Tibial nerve (tissue), 4 donors: ENCODE data around the gene CHAC2. TPM values are rescaled to one million over a fixed set of nuclear protein-coding genes. Genes with fewer than 3 reads are reported as not detected.
"Not testable (repeated sequence)": the region's sequence is repeated elsewhere in the genome, so short reads cannot be mapped to it uniquely, and the experiment has no call there.

Experiments used
- DNase-seq, 2 donors: peaks; one replicate each; pipeline ENCODE4 v3.0.0-alpha.2; 2019; ENCODE audit warnings: low spot score in 2 of 2
- H3K27ac ChIP-seq, 4 donors: fragments of 200-600 bp; sonication (generic) in 3 of 4; one replicate each; pipeline ENCODE4 v1.5.1; 2017 to 2019; ENCODE audit warnings: mild to moderate bottlenecking in 1 of 4
- H3K27me3 ChIP-seq, 2 donors: fragments of 200-600 bp; sonication (generic) in 1 of 2; one replicate each; pipeline versions ENCODE4 v1.5.1 to v1.6.0; 2017 to 2019
- H3K36me3 ChIP-seq, 3 donors: fragments of 200-600 bp; sonication (generic); one replicate each; pipeline ENCODE4 v1.5.1; 2018 to 2019
- H3K4me1 ChIP-seq, 4 donors: fragments of 200-600 bp; sonication (generic) in 3 of 4; one replicate each; pipeline ENCODE4 v1.5.1; 2017 to 2019
- H3K4me3 ChIP-seq, 4 donors: fragments of 200-600 bp; sonication (generic) in 3 of 4; one replicate each; pipeline ENCODE4 v1.5.1; 2017 to 2019; ENCODE audit warnings: mild to moderate bottlenecking in 1 of 4, moderate library complexity in 1 of 4
- H3K9me3 ChIP-seq, 4 donors: fragments of 200-600 bp; sonication (generic) in 3 of 4; one replicate each; pipeline ENCODE4 v1.5.1; 2017 to 2019
- CTCF ChIP-seq, 5 experiments: fragments of 200-600 bp in 3 of 5; fragments of 450-650 bp in 2 of 5; sonication (generic) in 3 of 5; IDR thresholded peaks; one replicate each; pipeline ENCODE4 v1.5.1; 2016 to 2019; ENCODE audit warnings: antibody characterized with exemption in 5 of 5, mild to moderate bottlenecking in 3 of 5, moderate library complexity in 2 of 5
- EP300 ChIP-seq, 2 donors: sonication (generic); formaldehyde crosslinking; IDR thresholded peaks; one replicate each; pipeline ENCODE4 v1.6.1; 2017; ENCODE audit warnings: antibody characterized with exemption in 2 of 2, mild to moderate bottlenecking in 1 of 2
- POLR2A ChIP-seq, 2 donors: fragments of 450-650 bp; IDR thresholded peaks; one replicate each; pipeline ENCODE4 v1.6.1; 2017; ENCODE audit warnings: antibody characterized with exemption in 2 of 2, mild to moderate bottlenecking in 2 of 2, moderate library complexity in 2 of 2
- WGBS, 2 donors: methylation state at CpG; one replicate each; pipeline ENCODE4 v1.1.5; 2018; 5-methylcytosine and 5-hydroxymethylcytosine counted together
- total RNA-seq, 4 donors: library from RNA; depleted of rRNA; stranded (reverse); fragments of >200 nt; gene quantifications; one replicate each; pipeline ENCODE4 v1.1.0, GENCODE V29; 2016

CHAC2 gene
- total RNA-seq, 4 donors from 2014 or later = 1.1 to 4.8 (median 1.8) TPM

- 79 to 82% methylated on average over 3 of the region's 3 CpGs for WGBS, 2 donors
- no peaks in the 10 kb centered on the region for H3K27me3 ChIP-seq
- peaks cover 0 to 57% (median 6%) of the 10 kb centered on the region in 3 donors for H3K36me3 ChIP-seq
- TF ChIP-seq POLR2A (IDR thresholded peaks at IDR 0.05) (no peak), EP300 (IDR thresholded peaks at IDR 0.05) (no peak), CTCF (IDR thresholded peaks at IDR 0.05) (no peak)
- H3K27ac ChIP-seq = no peak overlapping the region
- H3K9me3 ChIP-seq = no peaks in the 10 kb centered on the region
- H3K4me1 ChIP-seq = no peaks in the 10 kb centered on the region
- H3K4me3 ChIP-seq = no peak overlapping the region
- DNase-seq = no peak
These were observed 51.3 kb downstream of the CHAC2 start for GRCh38 chr2:53818854-53819435.

- Histone ChIP-seq H3K36me3 (peaks cover 0 to 51% (median 6%) of the 10 kb centered on the region in 3 donors), H3K4me3 (no peak overlapping the region), H3K27me3 (no peaks in the 10 kb centered on the region), H3K4me1 (no peaks in the 10 kb centered on the region), H3K9me3 (no peaks in the 10 kb centered on the region), H3K27ac (no peak overlapping the region)
- WGBS, 2 donors = 74 to 78% methylated on average over 4 of the region's 4 CpGs
- TF ChIP-seq CTCF (IDR thresholded peaks at IDR 0.05) (no peak), POLR2A (IDR thresholded peaks at IDR 0.05) (no peak), EP300 (IDR thresholded peaks at IDR 0.05) (no peak)
- DNase-seq = no peak
These were observed 52.0 kb downstream of the CHAC2 start for GRCh38 chr2:53819634-53820033.

GRCh38 chr2:53820048-53820447 is 52.4 kb downstream of the CHAC2 start:
- no peaks in the 10 kb centered on the region for H3K27me3 ChIP-seq
- no peak overlapping the region for H3K4me3 ChIP-seq
- 90 to 92% methylated on average over 9 of the region's 9 CpGs for WGBS, 2 donors
- TF ChIP-seq EP300 (IDR thresholded peaks at IDR 0.05) (no peak), CTCF (IDR thresholded peaks at IDR 0.05) (no peak), POLR2A (IDR thresholded peaks at IDR 0.05) (no peak)
- H3K27ac ChIP-seq = no peak overlapping the region
- DNase-seq = no peak
- H3K36me3 ChIP-seq = peaks cover 0 to 46% (median 6%) of the 10 kb centered on the region in 3 donors
- no peaks in the 10 kb centered on the region for H3K9me3 ChIP-seq
- H3K4me1 ChIP-seq = peaks cover 0 to under 1% (median 0%) of the 10 kb centered on the region in 4 donors

- Histone ChIP-seq H3K36me3 (peaks cover 0 to 40% (median 0%) of the 10 kb centered on the region in 3 donors), H3K27me3 (no peaks in the 10 kb centered on the region), H3K4me1 (peaks cover 0 to 7% (median 2%) of the 10 kb centered on the region in 4 donors), H3K4me3 (no peak overlapping the region), H3K27ac (no peak overlapping the region), H3K9me3 (no peaks in the 10 kb centered on the region)
- WGBS, 2 donors = 89 to 92% methylated on average over 4 of the region's 4 CpGs
- TF ChIP-seq POLR2A (IDR thresholded peaks at IDR 0.05) (no peak), EP300 (IDR thresholded peaks at IDR 0.05) (no peak), CTCF (IDR thresholded peaks at IDR 0.05) (no peak)
- DNase-seq = no peak
These were observed 53.1 kb downstream of the CHAC2 start for GRCh38 chr2:53820711-53821110.

- Histone ChIP-seq H3K4me3 (no peak overlapping the region), H3K36me3 (peaks cover 0 to 29% (median 0%) of the 10 kb centered on the region in 3 donors), H3K9me3 (no peaks in the 10 kb centered on the region), H3K27me3 (no peaks in the 10 kb centered on the region), H3K27ac (no peak overlapping the region), H3K4me1 (peaks cover 0 to 18% (median 9%) of the 10 kb centered on the region in 4 donors)
- 82 to 86% methylated on average over 6 of the region's 6 CpGs for WGBS, 2 donors
- DNase-seq = no peak
- TF ChIP-seq POLR2A (IDR thresholded peaks at IDR 0.05) = no peak
- no peak for TF ChIP-seq EP300 (IDR thresholded peaks at IDR 0.05)
These were observed 54.2 kb downstream of the CHAC2 start for GRCh38 chr2:53821810-53822209.

- Histone ChIP-seq H3K36me3 (peaks cover 0 to 12% (median 0%) of the 10 kb centered on the region in 3 donors), H3K4me1 (peaks cover 0 to 34% (median 15%) of the 10 kb centered on the region in 4 donors)
- 88 to 92% methylated on average over 9 of the region's 9 CpGs for WGBS, 2 donors
- DNase-seq, H3K4me3 ChIP-seq, H3K9me3 ChIP-seq, H3K27me3 ChIP-seq, H3K27ac ChIP-seq: not testable (repeated sequence)
These were observed 56.0 kb downstream of the CHAC2 start for GRCh38 chr2:53823639-53824038.

Other genes starting within 250 kb of the CHAC2 start
- gene ASB3, start 19.1 kb downstream of the CHAC2 start, total RNA-seq = 10 to 100 TPM; 16.8 to 24.7 (median 17.3) TPM
- 100 to 1,000 TPM in 2 of 4 donors, 10 to 100 TPM in 2; 90.8 to 102 (median 97.2) TPM for gene ERLEC1, start 19.2 kb downstream of the CHAC2 start, total RNA-seq
- gene GPR75, start 92.2 kb downstream of the CHAC2 start, total RNA-seq = 1 to 10 TPM in 3 of 4 donors, under 1 TPM in 1; 0.98 to 2.2 (median 2.0) TPM
- gene PSME4, start 203.2 kb downstream of the CHAC2 start, total RNA-seq = 10 to 100 TPM; 32.4 to 50.6 (median 38.5) TPM